ENCODE data around the gene PCSK4. TPM values are rescaled to one million over a fixed set of nuclear protein-coding genes. Genes with fewer than 3 reads are reported as not detected.

PCSK4 gene
- total RNA-seq, 1 experiment from 2014 or later: 1.0 TPM

DNA sequence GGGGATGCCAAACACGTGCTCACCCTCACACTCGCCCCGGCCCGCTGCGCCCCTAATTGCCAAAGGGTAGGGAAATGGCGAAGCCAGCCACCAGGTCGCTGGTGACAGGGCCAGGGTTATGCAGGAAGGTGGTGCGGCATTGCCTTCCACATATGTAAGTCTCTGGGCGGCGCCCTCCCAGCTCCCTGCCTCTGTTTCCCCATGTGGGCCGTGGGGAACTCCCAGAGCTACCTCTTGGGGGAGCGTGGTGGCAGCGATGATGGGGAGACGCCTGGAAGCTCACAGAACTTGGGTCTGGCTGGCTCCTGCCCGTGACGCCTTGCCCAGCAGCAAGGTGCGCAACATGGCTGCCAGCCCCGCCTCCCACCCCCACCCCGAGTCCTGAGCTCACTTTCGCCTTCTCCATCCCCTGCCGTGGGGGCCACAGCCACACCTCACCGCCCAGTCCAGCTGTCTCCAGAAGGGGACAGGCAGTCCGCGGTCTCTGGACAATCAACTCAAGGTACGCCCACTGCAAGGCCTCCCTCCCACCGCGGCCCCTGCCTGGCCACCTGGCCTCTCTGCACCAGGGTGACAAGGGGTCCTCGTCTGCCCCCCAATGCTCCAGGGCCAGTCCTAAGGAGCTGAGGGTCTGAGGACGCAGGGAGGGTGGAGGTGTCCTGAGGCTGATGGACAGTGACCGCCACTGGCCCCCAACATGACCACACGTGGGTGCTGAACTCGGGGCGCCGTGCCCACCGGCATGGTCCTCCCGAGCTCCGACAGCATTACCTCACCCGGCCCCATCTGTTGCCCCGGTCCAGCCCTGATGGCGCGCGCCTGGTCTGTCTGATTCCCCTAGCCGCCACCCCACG is 17.7 kb downstream of the PCSK4 start:
- no peak for DNase-seq (ENCODE audit: low read depth)

GRCh38 chr19:1471515-1472160 is 18.5 kb downstream of the PCSK4 start:
- DNase-seq (ENCODE audit: low read depth): no peak

GRCh38 chr19:1471010-1471514 is 19.1 kb downstream of the PCSK4 start:
- no peak for DNase-seq (ENCODE audit: low read depth)

- no peak for DNase-seq (ENCODE audit: low read depth)
Observed at GRCh38 chr19:1470305-1471009, 19.7 kb downstream of the PCSK4 start.

DNA sequence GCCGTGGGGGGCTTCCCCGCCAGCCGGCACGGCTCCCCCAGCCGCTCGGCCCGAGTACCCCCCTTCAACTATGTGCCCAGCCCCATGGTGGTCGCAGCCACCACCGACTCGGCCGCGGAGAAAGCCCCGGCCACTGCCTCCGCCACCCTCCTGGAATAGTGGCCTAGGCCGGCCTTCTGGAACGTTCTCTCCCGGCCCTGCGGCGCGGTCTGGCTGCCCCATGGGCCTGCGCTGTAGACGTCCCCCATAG is 20.2 kb downstream of the PCSK4 start:
- no peak for DNase-seq (ENCODE audit: low read depth)

GRCh38 chr19:1469255-1470054 is 20.7 kb downstream of the PCSK4 start:
- no peak for DNase-seq (ENCODE audit: low read depth)

- DNase-seq (ENCODE audit: low read depth): no peak
Observed at GRCh38 chr19:1468821-1469254, 21.3 kb downstream of the PCSK4 start.

DNA sequence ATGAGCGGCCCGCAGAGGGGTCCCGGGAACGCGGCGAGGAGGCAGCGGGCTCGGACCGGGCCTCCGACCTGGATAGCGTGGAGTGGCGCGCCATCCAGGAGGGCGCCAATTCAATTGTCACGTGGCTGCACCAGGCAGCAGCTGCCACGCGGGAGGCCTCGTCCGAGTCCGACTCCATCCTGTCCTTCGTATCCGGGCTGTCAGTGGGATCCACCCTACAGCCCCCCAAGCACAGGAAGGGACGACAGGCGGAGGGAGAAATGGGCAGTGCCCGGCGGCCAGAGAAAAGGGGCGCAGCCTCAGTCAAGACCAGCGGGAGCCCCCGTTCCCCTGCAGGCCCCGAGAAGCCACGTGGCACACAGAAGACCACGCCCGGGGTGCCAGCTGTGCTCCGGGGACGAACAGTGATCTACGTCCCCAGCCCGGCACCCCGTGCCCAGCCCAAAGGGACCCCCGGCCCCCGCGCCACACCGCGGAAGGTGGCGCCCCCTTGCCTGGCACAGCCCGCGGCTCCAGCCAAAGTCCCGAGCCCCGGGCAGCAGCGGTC is 21.8 kb downstream of the PCSK4 start:
- no peak for DNase-seq (ENCODE audit: low read depth)

DNA sequence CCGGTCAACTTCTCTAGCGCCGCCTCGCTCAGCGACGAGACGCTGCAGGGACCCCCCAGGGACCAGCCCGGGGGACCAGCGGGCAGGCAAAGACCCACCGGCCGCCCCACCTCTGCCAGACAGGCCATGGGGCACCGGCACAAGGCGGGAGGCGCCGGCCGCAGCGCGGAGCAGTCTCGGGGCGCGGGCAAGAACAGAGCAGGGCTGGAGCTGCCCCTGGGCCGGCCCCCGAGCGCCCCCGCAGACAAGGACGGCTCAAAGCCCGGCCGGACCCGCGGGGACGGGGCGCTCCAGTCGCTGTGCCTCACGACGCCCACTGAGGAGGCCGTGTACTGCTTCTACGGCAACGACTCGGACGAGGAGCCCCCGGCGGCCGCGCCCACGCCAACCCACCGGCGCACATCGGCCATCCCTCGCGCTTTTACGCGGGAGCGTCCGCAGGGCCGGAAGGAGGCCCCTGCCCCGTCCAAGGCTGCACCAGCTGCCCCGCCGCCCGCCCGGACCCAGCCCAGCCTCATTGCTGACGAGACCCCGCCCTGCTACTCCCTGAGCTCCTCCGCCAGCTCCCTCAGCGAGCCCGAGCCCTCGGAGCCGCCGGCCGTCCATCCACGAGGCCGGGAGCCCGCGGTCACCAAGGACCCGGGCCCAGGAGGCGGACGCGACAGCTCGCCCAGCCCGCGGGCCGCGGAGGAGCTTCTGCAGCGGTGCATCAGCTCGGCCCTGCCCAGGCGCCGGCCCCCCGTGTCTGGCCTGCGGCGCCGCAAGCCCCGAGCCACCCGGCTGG is 22.5 kb downstream of the PCSK4 start:
- DNase-seq (ENCODE audit: low read depth): no peak

DNA sequence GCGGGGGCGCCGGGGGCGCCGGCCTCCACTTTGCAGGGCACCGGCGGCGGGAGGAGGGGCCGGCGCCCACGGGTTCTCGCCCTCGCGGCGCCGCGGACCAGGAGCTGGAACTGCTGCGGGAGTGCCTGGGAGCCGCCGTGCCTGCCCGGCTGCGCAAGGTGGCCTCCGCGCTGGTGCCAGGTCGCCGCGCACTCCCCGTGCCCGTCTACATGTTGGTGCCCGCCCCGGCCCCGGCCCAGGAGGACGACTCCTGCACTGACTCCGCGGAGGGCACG is 23.0 kb downstream of the PCSK4 start:
- no peak for DNase-seq (ENCODE audit: low read depth)

DNA sequence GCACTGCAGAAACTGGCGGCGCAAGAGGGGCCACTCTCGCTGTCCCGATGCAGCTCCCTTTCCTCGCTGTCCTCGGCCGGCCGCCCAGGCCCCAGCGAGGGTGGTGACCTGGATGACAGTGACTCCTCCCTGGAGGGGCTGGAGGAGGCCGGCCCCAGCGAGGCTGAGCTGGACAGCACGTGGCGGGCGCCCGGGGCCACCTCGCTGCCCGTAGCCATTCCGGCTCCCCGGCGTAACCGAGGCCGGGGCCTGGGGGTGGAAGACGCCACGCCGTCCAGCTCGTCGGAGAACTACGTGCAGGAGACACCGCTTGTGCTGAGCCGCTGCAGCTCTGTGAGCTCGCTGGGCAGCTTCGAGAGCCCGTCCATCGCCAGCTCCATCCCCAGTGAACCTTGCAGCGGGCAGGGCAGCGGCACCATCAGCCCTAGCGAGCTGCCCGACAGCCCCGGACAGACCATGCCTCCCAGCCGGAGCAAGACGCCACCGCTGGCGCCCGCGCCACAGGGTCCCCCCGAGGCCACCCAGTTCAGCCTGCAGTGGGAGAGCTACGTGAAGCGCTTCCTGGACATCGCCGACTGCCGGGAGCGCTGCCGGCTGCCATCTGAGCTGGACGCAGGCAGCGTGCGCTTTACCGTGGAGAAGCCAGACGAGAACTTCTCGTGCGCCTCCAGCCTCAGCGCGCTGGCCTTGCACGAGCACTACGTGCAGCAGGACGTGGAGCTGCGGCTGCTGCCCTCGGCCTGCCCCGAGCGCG is 23.5 kb downstream of the PCSK4 start:
- no peak for DNase-seq (ENCODE audit: low read depth)

- no peak for DNase-seq (ENCODE audit: low read depth)
Observed at GRCh38 chr19:1466018-1466460, 24.1 kb downstream of the PCSK4 start.

DNA sequence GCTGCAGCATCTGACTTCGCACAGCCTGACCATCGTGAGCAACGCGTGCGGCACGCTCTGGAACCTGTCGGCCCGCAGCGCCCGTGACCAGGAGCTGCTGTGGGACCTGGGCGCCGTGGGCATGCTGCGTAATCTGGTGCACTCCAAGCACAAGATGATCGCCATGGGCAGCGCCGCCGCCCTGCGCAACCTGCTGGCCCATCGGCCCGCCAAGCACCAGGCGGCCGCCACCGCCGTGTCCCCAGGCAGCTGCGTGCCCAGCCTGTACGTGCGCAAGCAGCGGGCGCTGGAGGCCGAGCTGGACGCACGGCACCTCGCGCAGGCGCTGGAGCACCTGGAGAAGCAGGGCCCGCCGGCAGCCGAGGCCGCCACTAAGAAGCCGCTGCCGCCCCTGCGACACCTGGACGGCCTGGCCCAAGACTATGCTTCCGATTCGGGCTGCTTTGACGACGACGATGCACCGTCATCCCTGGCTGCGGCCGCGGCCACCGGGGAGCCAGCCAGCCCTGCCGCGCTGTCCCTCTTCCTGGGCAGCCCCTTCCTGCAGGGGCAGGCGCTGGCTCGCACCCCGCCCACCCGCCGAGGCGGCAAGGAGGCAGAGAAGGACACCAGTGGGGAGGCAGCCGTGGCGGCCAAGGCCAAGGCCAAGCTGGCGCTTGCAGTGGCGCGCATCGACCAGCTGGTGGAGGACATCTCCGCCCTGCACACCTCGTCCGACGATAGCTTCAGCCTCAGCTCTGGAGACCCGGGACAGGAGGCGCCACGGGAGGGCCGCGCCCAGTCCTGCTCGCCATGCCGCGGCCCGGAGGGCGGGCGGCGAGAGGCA is 24.7 kb downstream of the PCSK4 start:
- no peak for DNase-seq (ENCODE audit: low read depth)

GRCh38 chr19:1461862-1462261 is 28.3 kb downstream of the PCSK4 start:
- no peak for DNase-seq (ENCODE audit: low read depth)

DNA sequence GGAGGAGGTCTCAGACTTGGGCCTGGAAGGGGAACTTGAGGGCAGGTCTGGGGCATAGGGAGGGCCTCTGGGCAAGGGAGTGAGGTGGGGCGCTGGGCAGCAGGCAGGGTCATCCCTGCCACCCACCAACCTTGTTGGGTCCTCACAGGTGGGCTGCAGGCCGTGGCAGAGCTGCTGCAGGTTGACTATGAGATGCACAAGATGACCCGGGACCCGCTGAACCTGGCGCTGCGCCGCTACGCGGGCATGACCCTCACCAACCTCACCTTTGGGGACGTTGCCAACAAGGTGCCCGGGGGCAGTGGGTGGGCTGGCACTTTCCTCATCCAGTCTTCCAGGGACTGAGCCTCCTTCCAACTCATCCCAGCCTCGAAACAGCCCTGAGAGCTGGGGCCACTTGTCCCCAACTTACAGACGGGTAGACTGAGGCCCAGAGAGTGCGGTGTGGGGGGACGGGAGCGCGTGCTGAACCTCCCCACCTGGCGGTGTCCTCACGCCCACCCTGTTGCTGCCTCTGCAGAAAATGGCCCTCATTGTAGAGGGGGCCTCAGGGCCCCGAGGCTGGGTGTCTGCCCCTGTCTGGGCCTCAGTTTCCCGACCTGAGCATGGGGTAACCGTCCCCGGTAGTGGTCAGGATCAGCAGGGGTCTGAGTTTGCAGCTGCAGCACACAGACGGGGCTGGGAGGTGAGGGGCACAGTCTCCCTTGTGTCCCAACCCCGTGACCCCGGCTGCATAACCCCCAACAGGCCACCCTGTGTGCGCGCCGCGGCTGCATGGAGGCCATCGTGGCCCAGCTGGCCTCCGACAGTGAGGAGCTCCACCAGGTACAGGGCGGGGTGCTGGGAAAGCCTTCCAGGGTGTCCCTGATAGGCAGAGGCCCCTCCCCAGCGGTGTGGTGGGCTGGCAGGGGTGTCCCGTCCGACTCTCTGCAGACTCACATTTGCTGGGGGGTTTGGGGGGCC is 29.8 kb downstream of the PCSK4 start:
- no peak for DNase-seq (ENCODE audit: low read depth)

- DNase-seq (ENCODE audit: low read depth): no peak
Observed at GRCh38 chr19:1459479-1459878, 30.7 kb downstream of the PCSK4 start.

DNA sequence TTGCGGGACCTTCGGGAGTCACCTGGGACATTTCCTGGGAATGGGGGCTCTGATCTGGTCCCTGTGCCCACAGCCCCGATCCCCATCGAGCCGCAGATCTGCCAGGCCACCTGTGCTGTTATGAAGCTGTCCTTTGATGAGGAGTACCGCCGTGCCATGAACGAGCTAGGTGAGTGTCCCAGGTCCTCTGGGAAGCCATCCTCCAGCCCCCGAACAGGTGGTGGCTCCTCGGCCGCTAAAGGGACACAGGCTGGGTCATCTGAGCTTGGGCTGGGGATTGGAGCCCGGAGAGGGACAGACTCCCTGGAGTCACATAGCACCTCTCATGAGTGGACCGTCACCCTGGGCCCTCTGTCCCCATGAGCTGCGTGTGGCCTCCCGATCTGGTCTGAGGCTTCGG is 32.3 kb downstream of the PCSK4 start:
- DNase-seq (ENCODE audit: low read depth): no peak

All from HT1080 (cell line).